K562 (cell line): ENCODE data around the gene PRKG1. TPM values are rescaled to one million over a fixed set of nuclear protein-coding genes. Genes with fewer than 3 reads are reported as not detected.

Experiments used
- ATAC-seq: fragments of 200-7000 bp; cut with Tn5 transposase; 3 replicates; pipeline ENCODE4 v1.9.1; 2020; ENCODE audit warnings: moderate library complexity
- BruUV-seq: library from RNA; stranded (reverse); fragments of 400-500 nt; replicated peaks from 2 replicates; lab custom pipeline; 2021; lab: Mats Ljungman, UMichigan
- CTCF ChIA-PET: fragments of 300-600 bp; formaldehyde crosslinking; extraction: SDS; loops from one replicate; lab custom pipeline; 2021; ENCODE audit warnings: low intra/inter-chr PET ratio; lab: Yijun Ruan, JAX
- POLR2A ChIA-PET: fragments of 300-600, 350-650 bp; sonication (Branson Sonifier 250); formaldehyde crosslinking; extraction: SDS; loops from one replicate; lab custom pipeline; 2021; ENCODE audit warnings: antibody characterized with exemption, inconsistent platforms; lab: Yijun Ruan, JAX
- DNase-seq, 4 experiments: peaks; one replicate each; pipeline versions ENCODE4 v3.0.0 to v3.0.0-alpha.2; 2011 to 2018; ENCODE audit warnings: low spot score in 3 of 4, mixed read lengths in 3 of 4; ENCODE audit errors: extremely low read depth in 1 of 4
- FAIRE-seq: peaks from 2 replicates; lab custom pipeline; 2011; peaks lifted over from hg19 to GRCh38; lab: Jason Lieb, UNC
- H2AFZ ChIP-seq: 2 replicates; pipeline ENCODE4 v1.6.0; 2011; ENCODE audit warnings: low read depth, low read length, control low read depth, inconsistent platforms
- H3K27ac ChIP-seq: fragments of 200-600 bp; 3 replicates; pipeline ENCODE4 v1.8.0; 2011; ENCODE audit warnings: low read depth, mild to moderate bottlenecking, control low read depth, inconsistent platforms, low read length, moderate library complexity, mixed read lengths; ENCODE audit errors: extremely low read depth
- H3K27me3 ChIP-seq, 2 experiments: fragments of 300-600 bp in 1 of 2; 2 replicates in 1 of 2; 3 replicates in 1 of 2; pipeline versions ENCODE4 v1.6.0 to v1.8.0; 2011; ENCODE audit warnings: inconsistent platforms in 2 of 2, low read length in 2 of 2, mild to moderate bottlenecking in 1 of 2, mixed read lengths in 1 of 2, moderate library complexity in 1 of 2; ENCODE audit not compliant: control insufficient read depth in 2 of 2, insufficient read depth in 2 of 2
- H3K36me3 ChIP-seq: fragments of 300-600 bp; 3 replicates; pipeline ENCODE4 v1.8.0; 2011; ENCODE audit warnings: mild to moderate bottlenecking, low read length, inconsistent platforms; ENCODE audit not compliant: control insufficient read depth, insufficient read depth
- H3K4me1 ChIP-seq, 2 experiments: fragments of 200-600 bp in 1 of 2; replicated peaks in 1 of 2; 2 replicates in 1 of 2; 3 replicates in 1 of 2; pipeline versions ENCODE4 v1.5.1 to v1.8.0; 2011; ENCODE audit warnings: inconsistent platforms in 2 of 2, low read length in 2 of 2, mild to moderate bottlenecking in 1 of 2, mixed read lengths in 1 of 2, moderate library complexity in 1 of 2; ENCODE audit not compliant: control insufficient read depth in 2 of 2, insufficient read depth in 2 of 2
- H3K4me2 ChIP-seq: 2 replicates; pipeline ENCODE4 v1.6.1; 2011; ENCODE audit warnings: low read length, control low read depth, inconsistent platforms, mixed read lengths; ENCODE audit not compliant: insufficient read depth
- H3K4me3 ChIP-seq: fragments of 200-600 bp; sonication (generic), shearing (Covaris generic); 2 replicates; pipeline ENCODE4 v1.5.1; 2016; ENCODE audit warnings: control low read depth, inconsistent platforms
- H3K79me2 ChIP-seq: fragments of 200-600 bp; 3 replicates; pipeline ENCODE4 v1.8.0; 2011; ENCODE audit warnings: low read length, inconsistent platforms; ENCODE audit not compliant: control insufficient read depth, insufficient read depth
- H3K9ac ChIP-seq, 2 experiments: 2 replicates each; pipeline versions ENCODE4 v1.6.0 to v1.6.1; 2011; ENCODE audit warnings: low read depth in 2 of 2, low read length in 2 of 2, control low read depth in 1 of 2, inconsistent platforms in 1 of 2, mild to moderate bottlenecking in 1 of 2, mixed read lengths in 1 of 2; ENCODE audit not compliant: insufficient read depth in 1 of 2
- H3K9me1 ChIP-seq: one replicate; pipeline ENCODE4 v1.6.0; 2011; ENCODE audit warnings: inconsistent platforms, mild to moderate bottlenecking, low read length, moderate library complexity; ENCODE audit not compliant: control insufficient read depth, insufficient read depth
- H3K9me3 ChIP-seq: replicated peaks from 2 replicates; pipeline ENCODE4 v1.5.1; 2011; ENCODE audit warnings: low read depth, low read length, inconsistent platforms; ENCODE audit not compliant: control insufficient read depth, insufficient read depth
- H4K20me1 ChIP-seq: replicated peaks from 2 replicates; pipeline ENCODE4 v1.6.1; 2011; ENCODE audit warnings: low read length, inconsistent platforms, mixed read lengths; ENCODE audit not compliant: control insufficient read depth, insufficient read depth
- FOSL1 ChIP-seq: fragments of 200-800 bp; sonication (Bioruptor generic); conservative IDR thresholded peaks from 2 replicates; pipeline ENCODE4 v1.6.1; 2016; ENCODE audit warnings: missing genetic modification characterization, missing compliant biosample characterization
- HDAC8 ChIP-seq: fragments of 450-650 bp; IDR thresholded peaks from 2 replicates; pipeline ENCODE4 v1.6.1; 2016; ENCODE audit warnings: mild to moderate bottlenecking, missing genetic modification characterization, moderate library complexity, missing compliant biosample characterization
- KLF6 ChIP-seq: fragments of 250-450 bp; sonication (Bioruptor Pico); IDR thresholded peaks from 2 replicates; pipeline ENCODE4 v1.4.0; 2020; ENCODE audit warnings: mild to moderate bottlenecking, moderate library complexity, borderline replicate concordance
- NCOR1 ChIP-seq: fragments of 450-650 bp; IDR thresholded peaks from 2 replicates; pipeline ENCODE4 v1.6.1; 2016; ENCODE audit warnings: mild to moderate bottlenecking, moderate library complexity
- PHF21A ChIP-seq: fragments of 450-650 bp; IDR thresholded peaks from 2 replicates; pipeline ENCODE4 v1.6.1; 2017; ENCODE audit warnings: low read depth, borderline replicate concordance
- WGBS: fragments of 100-300 bp; shearing (Covaris generic); methylation state at CpG from one replicate; pipeline ENCODE4 v1.1.6; 2016; ENCODE audit warnings: low coverage, mixed read lengths; ENCODE audit not compliant: insufficient coverage; ENCODE audit errors: missing lambda C conversion rate; 5-methylcytosine and 5-hydroxymethylcytosine counted together
- in situ Hi-C: fragments of 300-500 bp; cut with MboI; formaldehyde crosslinking; loops from 4 replicates; pipeline ENCODE4 v1.15.0; 2018; ENCODE audit warnings: inconsistent platforms, mixed read lengths
- intact Hi-C: fragments of 100-400 bp; cut with micrococcal nuclease; formaldehyde crosslinking; loops from 2 replicates; pipeline ENCODE4 v1.14.2; 2022
- polyA plus RNA-seq, 8 experiments: library from polyadenylated mRNA; depleted of rRNA in 4 of 8; stranded (reverse) in 5 of 8; unstranded in 3 of 8; fragments of >200 nt; fragmentation: Nextera tagmentation in 2 of 8; fragmentation: Illumina TruSeq in 1 of 8; extraction: Ambion mirVana in 2 of 8; extraction: Trizol in 1 of 8; gene quantifications; 2 replicates each; pipeline versions ENCODE4 v1.2.1 to v1.2.3, GENCODE V29; 2011 to 2014; ENCODE audit warnings: inconsistent platforms in 1 of 8, missing spikeins in 1 of 8
- total RNA-seq, 7 experiments: library from RNA; depleted of rRNA in 6 of 7; stranded (reverse); fragments of >200 nt in 6 of 7; fragmentation: Illumina TruSeq in 2 of 7; extraction: Trizol in 2 of 7; gene quantifications; 2 replicates each; pipeline versions ENCODE4 v1.2.1 to v1.2.3, GENCODE V29; 2011 to 2021; ENCODE audit warnings: low replicate concordance in 1 of 7
- TF ChIP-seq, protein P1 (sequence below): fragments of 200-800 bp; sonication (Bioruptor generic); IDR thresholded peaks from 2 replicates; pipeline ENCODE4 v1.6.1; 2016; ENCODE audit warnings: missing genetic modification characterization, missing compliant biosample characterization
- TF ChIP-seq, protein P2 (sequence below): fragments of 450-650 bp; conservative IDR thresholded peaks from 2 replicates; pipeline ENCODE4 v1.6.1; 2016; ENCODE audit warnings: missing genetic modification characterization, low read depth, mild to moderate bottlenecking, control low read depth, missing compliant biosample characterization
- TF ChIP-seq, protein P3 (sequence below): sonication (generic); formaldehyde crosslinking; IDR thresholded peaks from 2 replicates; pipeline ENCODE4 v1.8.0; 2022; ENCODE audit warnings: mild to moderate bottlenecking, missing genetic modification reagents

Gene PRKG1
- total and polyA plus RNA-seq, 9 of the 15 experiments (the other 6 are each of a cell fraction or from before 2014, with no cell fraction given) = 0.22 TPM; not detected in 8

DNA sequence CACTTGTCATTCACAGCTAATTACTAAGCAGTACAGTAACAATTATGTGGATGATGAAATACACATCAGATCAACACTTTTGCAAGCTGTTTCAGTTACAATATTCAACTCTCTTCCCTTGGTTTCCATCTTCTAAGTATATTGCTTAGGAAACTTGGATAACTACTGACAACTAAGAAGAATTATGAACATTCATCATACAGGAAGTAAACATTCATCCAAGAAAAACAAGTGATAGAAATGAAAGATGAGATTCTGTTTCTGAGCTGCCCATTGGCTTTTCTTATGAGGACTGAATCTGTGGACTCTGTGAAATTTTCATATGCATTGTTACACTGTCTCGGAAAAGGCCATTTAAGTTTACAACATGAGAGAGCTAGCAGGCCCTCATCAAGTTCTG is 240.2 kb downstream of the PRKG1 start:
- CTCF ChIA-PET = no interaction called here
- Histone ChIP-seq H3K4me3 (no peak overlapping the region), H2AFZ (no peak overlapping the region), H3K4me1 (no peaks in the 10 kb centered on the region), H3K27me3 (no peaks in the 10 kb centered on the region), H3K9ac (no peak overlapping the region), H3K4me2 (no peak overlapping the region), H3K9me1 (no peaks in the 10 kb centered on the region), H3K79me2 (no peaks in the 10 kb centered on the region), H3K9me3 (no peaks in the 10 kb centered on the region), H4K20me1 (no peaks in the 10 kb centered on the region), H3K36me3 (no peaks in the 10 kb centered on the region), H3K27ac (no peak overlapping the region)
- intact Hi-C loops (no loop called here), in situ Hi-C loops (no loop called here)
- no peak for FAIRE-seq
- no peak for DNase-seq
- no TSS peak for BruUV-seq
- no peak for ATAC-seq
- POLR2A ChIA-PET = interaction anchor here (1.3 kb wide), 1 partner anchor 13 kb away, joined by 3 read pairs; no protein-coding TSS in a partner anchor
- WGBS = 0% methylated on average over 1 of the region's 1 CpG
- TF ChIP-seq NCOR1 = no peak
- TF ChIP-seq, protein P1, sequence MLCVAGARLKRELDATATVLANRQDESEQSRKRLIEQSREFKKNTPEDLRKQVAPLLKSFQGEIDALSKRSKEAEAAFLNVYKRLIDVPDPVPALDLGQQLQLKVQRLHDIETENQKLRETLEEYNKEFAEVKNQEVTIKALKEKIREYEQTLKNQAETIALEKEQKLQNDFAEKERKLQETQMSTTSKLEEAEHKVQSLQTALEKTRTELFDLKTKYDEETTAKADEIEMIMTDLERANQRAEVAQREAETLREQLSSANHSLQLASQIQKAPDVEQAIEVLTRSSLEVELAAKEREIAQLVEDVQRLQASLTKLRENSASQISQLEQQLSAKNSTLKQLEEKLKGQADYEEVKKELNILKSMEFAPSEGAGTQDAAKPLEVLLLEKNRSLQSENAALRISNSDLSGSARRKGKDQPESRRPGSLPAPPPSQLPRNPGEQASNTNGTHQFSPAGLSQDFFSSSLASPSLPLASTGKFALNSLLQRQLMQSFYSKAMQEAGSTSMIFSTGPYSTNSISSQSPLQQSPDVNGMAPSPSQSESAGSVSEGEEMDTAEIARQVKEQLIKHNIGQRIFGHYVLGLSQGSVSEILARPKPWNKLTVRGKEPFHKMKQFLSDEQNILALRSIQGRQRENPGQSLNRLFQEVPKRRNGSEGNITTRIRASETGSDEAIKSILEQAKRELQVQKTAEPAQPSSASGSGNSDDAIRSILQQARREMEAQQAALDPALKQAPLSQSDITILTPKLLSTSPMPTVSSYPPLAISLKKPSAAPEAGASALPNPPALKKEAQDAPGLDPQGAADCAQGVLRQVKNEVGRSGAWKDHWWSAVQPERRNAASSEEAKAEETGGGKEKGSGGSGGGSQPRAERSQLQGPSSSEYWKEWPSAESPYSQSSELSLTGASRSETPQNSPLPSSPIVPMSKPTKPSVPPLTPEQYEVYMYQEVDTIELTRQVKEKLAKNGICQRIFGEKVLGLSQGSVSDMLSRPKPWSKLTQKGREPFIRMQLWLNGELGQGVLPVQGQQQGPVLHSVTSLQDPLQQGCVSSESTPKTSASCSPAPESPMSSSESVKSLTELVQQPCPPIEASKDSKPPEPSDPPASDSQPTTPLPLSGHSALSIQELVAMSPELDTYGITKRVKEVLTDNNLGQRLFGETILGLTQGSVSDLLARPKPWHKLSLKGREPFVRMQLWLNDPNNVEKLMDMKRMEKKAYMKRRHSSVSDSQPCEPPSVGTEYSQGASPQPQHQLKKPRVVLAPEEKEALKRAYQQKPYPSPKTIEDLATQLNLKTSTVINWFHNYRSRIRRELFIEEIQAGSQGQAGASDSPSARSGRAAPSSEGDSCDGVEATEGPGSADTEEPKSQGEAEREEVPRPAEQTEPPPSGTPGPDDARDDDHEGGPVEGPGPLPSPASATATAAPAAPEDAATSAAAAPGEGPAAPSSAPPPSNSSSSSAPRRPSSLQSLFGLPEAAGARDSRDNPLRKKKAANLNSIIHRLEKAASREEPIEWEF (CRISPR knock-in tag) = no peak
- TF ChIP-seq PHF21A = no peak
- no peak for TF ChIP-seq HDAC8 (tag)
- no peak for TF ChIP-seq KLF6 (CRISPR knock-in tag)
- no peak for TF ChIP-seq FOSL1 (tag)
- TF ChIP-seq, protein P2, sequence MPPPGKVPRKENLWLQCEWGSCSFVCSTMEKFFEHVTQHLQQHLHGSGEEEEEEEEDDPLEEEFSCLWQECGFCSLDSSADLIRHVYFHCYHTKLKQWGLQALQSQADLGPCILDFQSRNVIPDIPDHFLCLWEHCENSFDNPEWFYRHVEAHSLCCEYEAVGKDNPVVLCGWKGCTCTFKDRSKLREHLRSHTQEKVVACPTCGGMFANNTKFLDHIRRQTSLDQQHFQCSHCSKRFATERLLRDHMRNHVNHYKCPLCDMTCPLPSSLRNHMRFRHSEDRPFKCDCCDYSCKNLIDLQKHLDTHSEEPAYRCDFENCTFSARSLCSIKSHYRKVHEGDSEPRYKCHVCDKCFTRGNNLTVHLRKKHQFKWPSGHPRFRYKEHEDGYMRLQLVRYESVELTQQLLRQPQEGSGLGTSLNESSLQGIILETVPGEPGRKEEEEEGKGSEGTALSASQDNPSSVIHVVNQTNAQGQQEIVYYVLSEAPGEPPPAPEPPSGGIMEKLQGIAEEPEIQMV (tag) = no peak
- TF ChIP-seq, protein P3, sequence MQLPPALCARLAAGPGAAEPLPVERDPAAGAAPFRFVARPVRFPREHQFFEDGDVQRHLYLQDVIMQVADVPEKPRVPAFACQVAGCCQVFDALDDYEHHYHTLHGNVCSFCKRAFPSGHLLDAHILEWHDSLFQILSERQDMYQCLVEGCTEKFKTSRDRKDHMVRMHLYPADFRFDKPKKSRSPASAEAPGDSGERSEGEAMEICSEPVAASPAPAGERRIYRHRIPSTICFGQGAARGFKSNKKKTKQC (CRISPR knock-in tag) = no peak
